DND-41 (cell line): ENCODE measurements around the gene OR14K1.

Experiments
- CTCF ChIP-seq: IDR thresholded peaks from 2 replicates; pipeline ENCODE4 v1.5.1; 2012; ENCODE audit warnings: borderline replicate concordance, low read length, moderate library complexity, mild to moderate bottlenecking; ENCODE audit not compliant: poor library complexity, severe bottlenecking; ENCODE audit errors: extremely low read depth
- EZH2 ChIP-seq: IDR thresholded peaks from 3 replicates; pipeline ENCODE4 v1.6.1; 2012; ENCODE audit warnings: borderline replicate concordance, low read depth, mild to moderate bottlenecking, moderate library complexity, low read length, inconsistent platforms; ENCODE audit not compliant: severe bottlenecking

GRCh38 chr1:247769603-247770002 lies 31.2 kb downstream of the OR14K1 start:
- TF ChIP-seq EZH2, result no peak
- TF ChIP-seq CTCF, result no peak
